Spleen (tissue), 7 donors: ENCODE measurements around the gene B4GALNT3.

Source experiments
- CTCF ChIP-seq, 11 experiments: fragments of 200-600 bp in 7 of 11; fragments of 450-650 bp in 4 of 11; sonication (generic) in 4 of 11; IDR thresholded peaks in 8 of 11; conservative IDR thresholded peaks in 3 of 11; 1 replicate in 7 of 11; 2 replicates in 4 of 11; pipeline versions ENCODE4 v1.4.0 to v1.8.0; 2016 to 2021; ENCODE audit warnings: antibody characterized with exemption in 11 of 11, inconsistent platforms in 4 of 11, mild to moderate bottlenecking in 1 of 11
- POLR2AphosphoS5 ChIP-seq, 3 donors: sonication (generic); formaldehyde crosslinking; IDR thresholded peaks; one replicate each; pipeline ENCODE4 v1.5.1; 2017; ENCODE audit warnings: antibody characterized with exemption in 3 of 3
- donor health status: DM: no; HTN: no; CAD: no; lungs with moderate emphysema.
- donor health status: DM: no; HTN: no; CAD: no.
- donor health status: DM: no; HTN: no; CAD: no.

DNA sequence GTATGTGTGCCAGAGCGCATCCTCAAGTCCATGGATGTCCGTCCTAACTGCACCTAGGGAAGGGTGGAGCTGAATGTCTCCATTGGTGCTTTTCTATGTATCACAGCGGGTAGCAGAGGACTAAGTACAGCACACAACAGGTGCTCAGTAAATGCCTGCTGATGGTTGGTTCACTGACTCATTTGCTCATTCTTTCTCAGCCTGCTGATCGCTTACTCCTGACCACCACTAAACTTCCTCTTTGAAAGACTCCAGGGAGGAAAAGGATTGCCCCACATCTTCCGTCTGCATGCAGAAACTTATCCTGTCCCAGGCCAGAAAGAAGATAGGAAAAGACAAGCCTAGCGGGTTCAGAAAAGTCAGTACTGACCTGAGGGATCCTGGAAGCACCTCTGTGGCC is 66.3 kb downstream of the B4GALNT3 start:
- TF ChIP-seq CTCF (IDR thresholded peaks at IDR 0.05 in 8 of 11, conservative IDR thresholded peaks at IDR 0.05 in 3 of 11) = no peak
- TF ChIP-seq POLR2AphosphoS5 (IDR thresholded peaks at IDR 0.05) = no peak
